Ramos (cell line): ENCODE data around the gene PLCH1.
"Not testable (repeated sequence)": the region's sequence is repeated elsewhere in the genome, so short reads cannot be mapped to it uniquely, and the experiment has no call there.

Source experiments
- in situ Hi-C: fragments of 300-500 bp; cut with MboI; formaldehyde crosslinking; loops from one replicate; pipeline ENCODE4 v1.14.3; 2022; ENCODE audit warnings: low sequenced_read_pairs; ENCODE audit not compliant: unreplicated experiment

Gene PLCH1

GRCh38 chr3:155619118-155619915 lies 125.6 kb downstream of the PLCH1 start:
- in situ Hi-C loops = no loop called here

GRCh38 chr3:155618543-155618942 lies 126.3 kb downstream of the PLCH1 start:
- in situ Hi-C loops = no loop called here

GRCh38 chr3:155617346-155617925 lies 127.4 kb downstream of the PLCH1 start:
- in situ Hi-C loops = no loop called here

- in situ Hi-C loops = not testable (repeated sequence)
Measured at GRCh38 chr3:155615141-155615540, 129.7 kb downstream of the PLCH1 start.

- in situ Hi-C loops = not testable (repeated sequence)
Measured at GRCh38 chr3:155614410-155614809, 130.5 kb downstream of the PLCH1 start.

GRCh38 chr3:155611456-155611855 lies 133.4 kb downstream of the PLCH1 start:
- in situ Hi-C loops = no loop called here

GRCh38 chr3:155609586-155609985 lies 135.3 kb downstream of the PLCH1 start:
- in situ Hi-C loops = no loop called here

- in situ Hi-C loops = no loop called here
Measured at GRCh38 chr3:155608228-155608920, 136.5 kb downstream of the PLCH1 start.

- in situ Hi-C loops = no loop called here
Measured at GRCh38 chr3:155607761-155608160, 137.1 kb downstream of the PLCH1 start.

GRCh38 chr3:155605571-155605970 lies 139.3 kb downstream of the PLCH1 start:
- in situ Hi-C loops = no loop called here

GRCh38 chr3:155604967-155605366 lies 139.9 kb downstream of the PLCH1 start:
- in situ Hi-C loops = no loop called here

- in situ Hi-C loops = no loop called here
Measured at GRCh38 chr3:155604126-155604525, 140.7 kb downstream of the PLCH1 start.

GRCh38 chr3:155603302-155603701 lies 141.6 kb downstream of the PLCH1 start:
- in situ Hi-C loops = no loop called here

GRCh38 chr3:155602307-155602706 lies 142.6 kb downstream of the PLCH1 start:
- in situ Hi-C loops = no loop called here

GRCh38 chr3:155598671-155599070 lies 146.2 kb downstream of the PLCH1 start:
- in situ Hi-C loops = no loop called here

- in situ Hi-C loops = no loop called here
Measured at GRCh38 chr3:155596615-155597014, 148.3 kb downstream of the PLCH1 start.

GRCh38 chr3:155595371-155595770 lies 149.5 kb downstream of the PLCH1 start:
- in situ Hi-C loops = no loop called here

GRCh38 chr3:155594526-155595187 lies 150.2 kb downstream of the PLCH1 start:
- in situ Hi-C loops = no loop called here

GRCh38 chr3:155587581-155587980 lies 157.3 kb downstream of the PLCH1 start:
- in situ Hi-C loops = no loop called here

- in situ Hi-C loops = no loop called here
Measured at GRCh38 chr3:155585384-155585783, 159.5 kb downstream of the PLCH1 start.

- in situ Hi-C loops = no loop called here
Measured at GRCh38 chr3:155581579-155581978, 163.3 kb downstream of the PLCH1 start.
